GM18858 (cell line): Measurements from ENCODE around the gene PDZD11.
"Not testable (repeated sequence)": the region's sequence is repeated elsewhere in the genome, so short reads cannot be mapped to it uniquely, and the experiment has no call there.

Experiments used
- ATAC-seq: cut with Tn5 transposase; IDR thresholded peaks from one replicate; pipeline ENCODE4 v1.9.1; 2021; ENCODE audit not compliant: unreplicated experiment

The PDZD11 gene

GRCh38 chrX:70257423-70258288 is 32.1 kb downstream of the PDZD11 start:
- no peak for ATAC-seq

- no peak for ATAC-seq
Observed at GRCh38 chrX:70255452-70255851, 34.3 kb downstream of the PDZD11 start.

GRCh38 chrX:70254909-70255308 is 34.8 kb downstream of the PDZD11 start:
- no peak for ATAC-seq

GRCh38 chrX:70254063-70254400 is 35.7 kb downstream of the PDZD11 start:
- no peak for ATAC-seq

- no peak for ATAC-seq
Observed at GRCh38 chrX:70253377-70254062, 36.2 kb downstream of the PDZD11 start.

- ATAC-seq: no peak
Observed at GRCh38 chrX:70252491-70252890, 37.2 kb downstream of the PDZD11 start.

GRCh38 chrX:70247252-70247651 is 42.5 kb downstream of the PDZD11 start:
- no peak for ATAC-seq

- no peak for ATAC-seq
Observed at GRCh38 chrX:70244881-70245280, 44.8 kb downstream of the PDZD11 start.

GRCh38 chrX:70243601-70244000 is 46.1 kb downstream of the PDZD11 start:
- ATAC-seq: not testable (repeated sequence)

GRCh38 chrX:70241501-70241900 is 48.2 kb downstream of the PDZD11 start:
- ATAC-seq: no peak

GRCh38 chrX:70240751-70241150 is 49.0 kb downstream of the PDZD11 start:
- ATAC-seq: no peak
